GM18517 (cell line): ENCODE measurements around the gene RPH3AL.
"Not testable (repeated sequence)": the region's sequence is repeated elsewhere in the genome, so short reads cannot be mapped to it uniquely, and the experiment has no call there.

Experiments
- ATAC-seq: cut with Tn5 transposase; IDR thresholded peaks from one replicate; pipeline ENCODE4 v1.9.1; 2021; ENCODE audit warnings: mild to moderate bottlenecking, moderate library complexity; ENCODE audit not compliant: unreplicated experiment

RPH3AL gene

DNA sequence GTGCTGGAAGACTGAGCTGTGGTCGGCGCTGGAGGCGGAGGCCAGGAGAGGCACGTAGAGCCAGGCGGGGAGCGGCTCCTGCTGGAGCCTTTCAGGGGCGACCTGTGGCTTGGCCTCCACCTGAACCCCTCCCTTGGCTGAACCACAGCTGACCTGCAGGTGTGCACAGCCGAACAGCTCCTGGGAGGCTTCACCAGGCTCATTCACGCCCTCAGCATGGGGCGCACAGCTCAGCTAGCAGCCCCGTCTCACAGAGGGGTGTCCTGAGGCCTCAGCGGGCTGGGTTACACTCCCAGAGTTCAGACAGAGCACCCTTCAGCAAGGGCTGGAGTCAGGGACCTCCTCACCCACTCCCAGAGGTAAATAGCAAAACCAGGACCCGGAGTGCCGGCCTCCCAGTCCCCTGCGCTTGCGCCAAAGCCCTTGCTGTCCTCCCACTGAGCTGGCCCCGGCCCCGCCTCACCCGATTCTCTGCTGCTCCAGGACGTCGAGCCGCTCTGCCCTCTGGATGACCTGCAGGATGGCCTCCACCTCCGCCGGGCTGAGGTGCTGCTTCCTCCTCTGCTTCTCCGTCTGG is 31.7 kb downstream of the RPH3AL start:
- ATAC-seq = no peak

DNA sequence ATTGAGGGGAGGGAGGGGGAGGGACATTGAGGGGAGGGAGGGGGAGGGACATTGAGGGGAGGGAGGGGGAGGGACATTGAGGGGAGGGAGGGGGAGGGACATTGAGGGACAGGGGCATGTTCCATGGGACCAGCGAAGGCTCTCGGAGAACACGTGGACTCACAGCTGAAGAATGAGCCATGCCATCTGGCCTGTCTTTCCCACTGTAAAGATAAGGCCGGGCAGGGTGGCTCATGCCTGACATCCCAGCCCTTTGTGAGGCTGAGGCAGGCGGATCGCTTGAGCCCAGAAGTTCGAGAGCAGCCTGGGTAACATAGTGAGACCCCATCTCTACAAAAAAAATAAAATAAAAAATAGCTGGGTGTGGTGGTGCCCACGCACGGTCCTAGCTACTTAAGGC is 32.5 kb downstream of the RPH3AL start:
- no peak for ATAC-seq

DNA sequence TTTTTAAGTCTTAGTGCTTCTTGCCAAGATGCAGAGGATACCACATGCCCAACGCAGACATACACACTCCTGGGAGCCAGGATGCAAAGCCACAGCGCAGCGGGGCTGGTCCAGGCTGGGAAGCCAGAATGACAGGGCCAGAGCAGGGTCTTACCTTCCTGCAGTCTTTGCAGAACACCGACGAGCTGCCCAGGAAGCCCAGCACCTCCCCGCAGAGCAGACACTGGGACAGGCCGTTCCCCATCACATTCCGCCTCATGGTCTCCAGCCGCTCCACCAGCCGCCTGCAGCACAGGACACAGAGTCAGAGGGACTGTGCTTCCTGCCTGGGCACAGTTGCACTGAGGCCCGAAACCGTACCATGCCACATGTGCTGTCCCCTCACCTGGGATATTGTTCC is 33.3 kb downstream of the RPH3AL start:
- no peak for ATAC-seq

DNA sequence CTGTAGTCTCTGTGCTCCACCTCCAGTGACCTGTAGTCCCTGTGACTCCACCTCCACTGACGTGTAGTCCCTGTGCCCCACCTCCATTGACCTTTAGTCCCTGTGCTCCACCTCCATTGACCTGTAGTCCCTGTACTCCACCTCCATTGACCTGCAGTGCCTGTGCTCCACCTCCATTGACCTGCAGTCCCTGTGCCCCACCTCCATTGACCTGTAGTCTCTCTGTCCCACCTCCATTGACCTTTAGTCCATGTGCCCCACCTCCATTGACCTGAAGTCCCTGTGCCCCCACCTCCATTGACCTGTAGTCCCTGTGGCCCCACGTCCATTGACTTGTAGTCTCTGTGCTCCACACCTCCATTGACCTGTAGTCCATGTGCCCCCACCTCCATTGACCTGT is 35.5 kb downstream of the RPH3AL start:
- not testable (repeated sequence) for ATAC-seq

DNA sequence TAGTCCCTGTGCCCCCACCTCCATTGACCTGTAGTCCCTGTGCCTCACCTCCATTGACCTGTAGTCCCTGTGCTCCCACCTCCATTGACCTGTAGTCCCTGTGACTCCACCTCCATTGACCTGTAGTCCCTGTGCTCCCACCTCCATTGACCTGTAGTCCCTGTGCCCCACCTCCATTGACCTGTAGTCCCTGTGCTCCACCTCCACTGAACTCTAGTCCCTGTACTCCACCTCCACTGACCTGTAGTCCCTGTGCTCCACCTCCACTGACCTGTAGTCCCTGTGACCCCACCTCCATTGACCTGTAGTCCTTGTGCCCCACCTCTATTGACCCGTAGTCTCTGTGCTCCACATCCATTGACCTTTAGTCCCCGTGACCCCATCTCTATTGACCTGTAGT is 37.2 kb downstream of the RPH3AL start:
- not testable (repeated sequence) for ATAC-seq

DNA sequence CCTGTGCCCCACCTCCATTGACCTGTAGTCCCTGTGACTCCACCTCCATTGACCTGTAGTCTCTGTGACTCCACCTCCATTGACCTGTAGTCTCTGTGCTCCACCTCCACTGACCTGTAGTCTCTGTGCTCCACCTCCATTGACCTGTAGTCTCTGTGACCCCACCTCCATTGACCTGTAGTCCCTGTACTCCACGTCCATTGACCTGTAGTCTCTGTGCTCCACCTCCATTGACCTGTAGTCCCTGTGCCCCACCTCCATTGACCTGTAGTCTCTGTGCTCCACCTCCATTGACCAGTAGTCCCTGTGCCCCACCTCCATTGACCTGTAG is 38.0 kb downstream of the RPH3AL start:
- ATAC-seq = not testable (repeated sequence)

DNA sequence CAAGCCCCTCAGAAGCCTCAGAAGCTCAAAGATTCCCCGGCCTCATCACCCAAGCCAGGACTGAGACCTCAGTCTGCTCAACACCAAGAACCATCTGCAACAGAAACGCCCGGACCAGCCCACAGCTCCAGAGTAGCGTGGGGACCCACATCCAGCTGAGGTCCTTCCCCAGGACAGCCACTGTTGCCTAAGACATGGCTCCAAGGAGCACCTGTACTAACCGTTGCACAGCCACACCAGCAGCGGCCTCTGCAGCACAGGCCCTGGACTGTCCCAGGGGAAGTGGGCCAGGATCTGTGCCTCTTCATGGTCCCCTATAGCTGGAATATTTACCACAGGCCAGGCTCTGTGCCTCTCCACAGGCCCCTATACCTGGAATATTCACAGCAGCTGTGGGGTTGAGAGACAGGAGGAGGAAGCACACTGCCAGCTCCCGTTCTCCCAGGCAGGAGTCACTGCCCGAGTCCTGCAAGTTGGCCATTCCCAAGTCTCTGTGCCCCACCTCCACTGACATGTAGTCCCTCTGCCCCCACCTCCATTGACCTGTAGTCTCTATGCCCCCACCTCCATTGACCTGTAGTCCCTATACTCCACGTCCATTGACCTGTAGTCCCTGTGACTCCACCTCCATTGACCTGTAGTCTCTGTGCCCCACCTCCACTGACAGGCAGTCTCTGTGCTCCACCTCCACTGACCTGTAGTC is 38.5 kb downstream of the RPH3AL start:
- no peak for ATAC-seq

DNA sequence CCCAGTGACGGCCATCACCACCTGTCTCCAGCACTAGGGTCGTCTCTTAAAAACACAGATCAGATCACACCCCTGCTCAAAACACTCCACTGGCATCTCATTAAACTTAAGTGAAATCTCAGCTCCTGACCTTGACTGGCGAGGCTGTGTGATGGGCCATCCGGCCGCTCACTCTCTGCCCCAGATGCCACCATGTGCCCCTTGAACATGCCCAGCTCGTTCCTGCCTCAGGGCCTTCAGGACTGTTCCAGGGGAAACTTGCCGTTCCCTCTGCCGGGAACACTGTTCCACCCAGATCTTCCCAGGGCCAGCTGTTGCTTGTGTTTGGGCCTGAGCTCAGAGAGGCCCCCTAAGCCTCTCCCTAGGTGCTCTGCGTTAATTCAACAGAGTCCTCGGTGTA is 39.4 kb downstream of the RPH3AL start:
- no peak for ATAC-seq

DNA sequence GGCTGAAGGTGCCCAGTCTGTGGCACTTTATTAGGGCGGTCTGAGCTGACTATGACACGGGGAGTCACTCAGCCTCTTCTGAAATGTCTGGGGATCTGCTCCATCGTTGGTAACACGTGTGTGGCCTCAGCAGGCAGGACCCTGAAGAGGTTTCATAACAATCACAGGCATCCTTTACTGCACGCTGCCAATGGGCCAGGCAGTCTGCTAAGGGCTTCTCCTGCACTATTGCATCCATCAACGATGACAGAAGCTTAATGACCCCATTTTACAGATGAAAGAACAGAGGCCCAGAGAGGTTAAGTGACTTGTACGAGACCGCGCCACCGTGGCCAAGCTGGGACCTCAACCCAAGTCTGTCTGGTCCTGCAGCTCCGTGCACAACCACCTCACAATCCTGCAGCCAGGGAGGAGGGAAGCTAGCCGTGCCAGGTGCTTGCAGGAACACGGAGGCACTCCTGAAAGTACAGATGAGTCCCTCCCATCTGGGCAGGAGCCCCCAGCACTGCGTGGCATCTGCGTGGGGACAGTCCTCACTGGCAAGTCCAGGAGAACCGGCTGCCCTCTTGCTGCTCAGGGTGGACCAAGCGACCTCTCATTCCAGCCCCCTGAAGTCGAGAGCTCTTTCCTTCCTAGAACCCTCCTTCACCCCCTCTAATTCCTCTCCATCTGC is 40.0 kb downstream of the RPH3AL start:
- ATAC-seq = no peak

DNA sequence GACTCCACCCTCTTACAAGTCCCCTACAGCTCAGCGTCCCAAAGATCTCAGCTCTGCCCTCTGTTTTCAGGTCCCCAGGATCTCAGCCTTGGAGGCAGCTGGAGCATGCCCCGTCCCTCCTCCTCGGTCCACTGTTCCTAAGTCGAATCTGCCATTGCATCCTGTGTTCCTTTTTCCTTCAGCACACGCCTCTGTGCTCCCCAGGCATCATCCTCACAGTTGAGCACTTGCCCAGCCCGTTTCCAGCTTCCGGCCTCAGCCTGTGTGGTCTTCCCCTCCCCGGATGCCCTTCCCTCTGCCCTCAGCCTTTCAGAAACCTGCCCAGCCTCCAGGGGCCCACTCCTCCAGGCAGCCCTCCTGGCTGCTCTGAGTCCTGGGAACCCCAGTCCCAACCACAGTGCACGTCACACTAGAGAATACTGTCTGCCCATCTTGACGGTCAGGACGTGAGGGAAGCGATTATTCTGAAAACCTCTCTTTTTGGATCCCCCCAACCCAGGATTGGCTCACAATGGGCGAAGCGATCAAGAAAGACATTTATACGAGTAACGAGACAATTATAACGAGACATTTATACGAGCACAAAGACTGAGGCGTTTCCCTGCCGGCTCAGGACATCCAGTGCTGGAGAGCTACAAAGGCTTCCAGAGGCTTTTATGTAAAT is 41.4 kb downstream of the RPH3AL start:
- no peak for ATAC-seq

DNA sequence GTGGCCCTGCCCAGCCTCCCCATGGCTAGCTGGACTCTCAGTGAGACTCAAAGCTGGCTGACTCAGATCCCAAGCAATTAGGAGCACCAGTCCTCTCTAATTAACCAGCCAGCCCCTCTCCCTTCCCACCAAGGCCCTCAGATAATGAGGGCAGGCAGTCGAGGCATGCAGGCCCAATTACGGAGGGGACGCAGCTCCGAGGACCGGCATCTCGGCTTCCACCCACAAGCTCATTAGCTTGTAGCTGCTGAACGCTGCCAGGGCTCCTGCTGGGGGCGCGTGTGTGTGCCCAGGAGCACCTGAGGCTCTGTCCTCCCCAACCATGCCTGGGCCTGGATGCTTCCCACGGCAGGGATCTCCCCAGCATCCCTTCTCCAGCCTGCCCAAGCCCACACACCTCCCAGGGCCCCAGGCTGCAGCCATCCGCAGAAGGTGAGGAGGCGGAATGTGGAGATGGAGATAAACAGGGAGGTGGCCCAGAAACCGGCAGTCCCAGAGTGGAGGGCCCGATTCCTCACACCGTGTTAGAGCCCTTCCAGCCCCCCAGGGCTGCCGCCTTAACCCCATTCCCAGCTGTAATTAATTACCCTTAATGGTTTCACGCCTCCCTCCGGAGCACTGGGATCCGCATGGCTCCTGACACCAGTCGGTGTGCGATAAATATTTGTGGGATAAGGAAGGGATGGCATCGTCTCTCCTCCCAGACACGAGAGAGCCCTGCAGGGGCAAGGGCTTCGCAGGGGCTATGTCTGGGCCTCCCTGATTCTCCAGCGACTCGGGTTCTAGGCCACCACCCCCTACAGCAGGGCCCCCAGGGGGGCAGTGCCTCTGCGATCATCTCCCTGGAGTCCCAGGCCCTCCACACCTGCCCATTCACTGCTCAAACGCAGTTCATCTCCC is 42.2 kb downstream of the RPH3AL start:
- no peak for ATAC-seq

DNA sequence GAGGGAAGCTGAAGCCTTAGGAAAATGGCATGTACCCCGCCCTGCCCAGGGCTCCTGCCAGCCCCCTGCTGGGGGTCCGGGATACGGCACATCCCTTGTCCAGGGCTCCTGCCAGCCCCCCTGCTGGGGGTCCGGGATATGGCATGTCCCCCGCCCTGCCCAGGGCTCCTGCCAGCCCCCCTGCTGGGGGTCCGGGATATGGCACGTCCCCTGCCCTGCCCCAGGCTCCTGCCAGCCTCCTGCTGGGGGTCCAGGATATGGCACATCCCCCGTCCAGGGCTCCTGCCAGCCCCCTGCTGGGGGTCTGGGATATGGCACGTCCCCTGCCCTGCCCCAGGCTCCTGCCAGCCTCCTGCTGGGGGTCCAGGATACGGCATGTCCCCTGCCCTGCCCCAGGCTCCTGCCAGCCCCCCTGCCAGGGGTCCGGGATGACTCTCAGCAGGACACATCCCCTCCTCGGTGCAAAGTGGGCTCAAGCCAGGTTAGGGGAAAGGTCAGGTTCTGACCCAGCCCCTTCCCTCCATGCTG is 43.2 kb downstream of the RPH3AL start:
- no peak for ATAC-seq

DNA sequence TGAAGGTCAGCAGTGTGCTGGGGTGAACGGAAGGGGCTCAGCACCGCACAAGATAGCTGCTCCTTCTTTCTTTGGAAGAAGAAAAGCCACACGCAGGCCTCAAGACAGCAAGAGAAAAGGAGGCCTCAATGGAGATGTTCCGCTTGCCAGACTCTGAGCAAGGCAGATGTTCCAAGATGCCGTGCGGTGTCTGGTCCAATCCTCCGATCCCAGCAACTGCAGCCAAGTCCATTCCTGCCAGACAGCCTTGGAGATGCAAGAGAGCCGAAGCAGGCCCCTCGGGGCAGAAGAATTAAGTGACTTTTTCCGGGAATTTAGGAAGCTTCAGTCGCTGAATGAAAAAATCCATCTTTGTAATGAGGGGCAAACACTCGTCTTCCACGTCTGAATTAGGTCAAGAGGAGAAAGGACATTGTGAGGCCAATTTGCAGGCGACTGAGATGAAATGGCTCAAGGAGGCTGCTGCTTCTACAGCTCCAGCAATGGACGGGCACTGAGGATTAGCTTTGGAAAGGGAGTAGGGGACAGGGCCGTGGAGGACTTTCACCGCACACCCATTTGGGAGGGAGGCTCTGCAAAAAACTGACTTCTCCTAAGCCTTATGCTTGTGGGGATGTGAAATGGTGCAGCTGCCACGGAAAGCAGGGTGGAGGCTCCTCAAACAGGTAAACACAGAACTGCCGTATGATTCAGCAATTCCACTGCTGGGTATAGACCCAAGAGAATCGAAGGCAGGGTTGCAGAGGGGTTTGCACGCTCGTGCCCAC is 44.7 kb downstream of the RPH3AL start:
- ATAC-seq = no peak

DNA sequence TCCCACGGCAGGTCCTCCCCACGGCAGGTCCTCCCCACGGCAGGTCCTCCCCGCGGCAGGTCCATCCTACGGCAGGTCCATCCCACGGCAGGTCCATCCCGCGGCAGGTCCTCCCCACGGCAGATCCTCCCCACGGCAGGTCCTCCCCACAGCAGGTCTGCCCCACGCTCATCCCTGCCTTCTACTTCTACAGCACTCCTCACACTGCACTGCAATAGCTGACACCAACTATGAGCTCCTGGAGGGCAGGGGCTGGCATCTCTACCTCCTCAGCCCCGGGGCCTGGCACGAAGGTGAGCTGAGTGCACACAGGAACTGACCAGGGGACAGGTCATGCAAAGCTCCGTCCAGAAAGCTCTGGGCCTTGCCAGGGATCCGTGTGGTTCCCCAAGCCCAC is 45.3 kb downstream of the RPH3AL start:
- ATAC-seq = no peak

DNA sequence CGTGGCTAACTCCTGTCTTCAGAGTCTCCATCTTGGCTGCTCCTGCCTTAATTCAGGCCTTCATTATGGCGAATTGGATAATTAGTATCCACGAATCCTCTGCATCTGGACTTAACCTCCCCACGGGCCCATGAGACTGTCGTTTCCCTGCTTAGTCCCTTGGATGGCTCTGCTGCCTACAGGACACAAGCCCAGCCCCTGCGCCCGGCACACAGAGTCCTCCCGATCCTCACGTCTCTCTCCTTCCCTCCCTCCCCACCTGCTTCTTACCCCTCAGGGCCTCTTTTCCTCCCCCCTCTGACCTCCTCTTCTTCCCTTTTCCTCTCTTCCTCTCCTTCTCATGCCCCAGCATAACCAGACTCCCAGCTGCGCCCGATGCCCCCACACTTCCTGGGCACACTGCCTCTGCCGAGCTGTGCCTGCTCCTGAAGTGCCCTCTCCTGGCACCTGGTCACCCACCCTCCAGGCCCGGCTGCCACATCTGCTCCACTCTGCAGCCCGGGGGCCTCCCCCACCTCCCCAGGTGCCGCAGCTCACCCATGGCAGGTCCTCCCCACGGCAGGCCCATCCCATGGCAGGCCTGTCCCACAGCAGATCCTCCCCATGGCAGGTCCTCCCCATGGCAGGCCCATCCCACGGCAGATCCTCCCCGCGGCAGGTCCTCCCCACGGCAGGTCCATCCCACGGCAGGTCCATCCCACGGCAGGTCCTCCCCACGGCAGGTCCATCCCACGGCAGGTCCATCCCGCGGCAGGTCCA is 45.9 kb downstream of the RPH3AL start:
- no peak for ATAC-seq

DNA sequence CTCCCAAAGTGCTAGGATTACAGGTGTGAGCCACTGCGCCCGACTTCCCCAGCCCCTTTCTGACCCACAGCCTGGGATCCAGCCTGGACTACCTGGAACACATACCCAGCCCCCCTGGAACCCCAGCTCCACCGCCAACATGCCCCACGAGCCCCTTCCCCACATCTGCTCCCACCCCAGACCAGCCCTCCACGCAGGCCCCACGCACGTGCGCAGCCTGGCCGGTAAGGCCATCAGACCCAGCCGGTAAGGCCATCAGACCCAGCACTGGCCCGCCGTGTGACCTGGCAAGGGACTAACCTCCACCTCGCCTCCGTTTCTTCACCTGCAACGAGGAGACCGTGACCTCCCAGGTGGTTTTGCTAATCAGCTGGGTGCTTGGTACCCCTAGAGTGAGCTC is 46.5 kb downstream of the RPH3AL start:
- ATAC-seq = no peak

DNA sequence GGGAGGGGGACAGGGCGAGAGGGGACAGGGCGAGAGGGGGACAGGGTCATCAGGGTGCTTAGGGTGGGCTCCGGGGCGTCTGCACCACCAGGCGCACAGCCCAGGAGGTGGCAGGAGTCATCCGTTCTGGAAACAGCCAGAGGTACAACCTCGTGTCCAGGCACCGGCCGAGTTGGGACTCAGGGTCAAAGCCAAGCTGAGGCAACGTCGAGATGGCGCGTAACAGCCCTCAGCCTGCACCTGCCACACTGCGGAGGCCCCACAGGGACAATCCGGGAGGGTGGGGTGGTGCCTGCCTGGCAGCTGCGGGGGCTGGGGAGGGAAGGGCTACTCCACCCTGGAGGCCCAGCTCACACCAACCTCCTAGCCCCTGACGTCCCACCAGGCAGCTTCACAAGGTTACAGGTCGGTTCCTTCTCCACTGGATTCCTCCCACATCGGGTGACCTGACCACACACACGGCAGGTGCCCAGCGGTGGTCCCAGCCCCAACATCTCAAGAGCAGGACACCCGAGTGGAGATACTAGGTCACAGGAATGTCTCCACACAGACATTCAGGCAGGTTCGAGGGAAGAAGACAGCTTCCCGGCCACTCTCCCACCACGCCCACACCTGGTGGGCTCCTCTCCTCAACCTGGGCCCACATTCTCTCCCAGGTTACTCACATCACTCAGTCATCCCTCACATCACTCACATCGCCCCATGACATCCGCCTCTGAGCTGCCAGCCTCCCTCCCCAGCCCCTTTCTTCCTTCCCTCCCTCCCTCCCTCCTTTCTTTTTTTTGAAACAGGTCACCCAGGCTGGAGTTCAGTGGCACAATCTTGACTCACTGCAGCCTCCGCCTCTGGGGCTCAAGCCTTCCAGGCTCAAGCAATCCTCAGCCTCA is 47.3 kb downstream of the RPH3AL start:
- no peak for ATAC-seq

DNA sequence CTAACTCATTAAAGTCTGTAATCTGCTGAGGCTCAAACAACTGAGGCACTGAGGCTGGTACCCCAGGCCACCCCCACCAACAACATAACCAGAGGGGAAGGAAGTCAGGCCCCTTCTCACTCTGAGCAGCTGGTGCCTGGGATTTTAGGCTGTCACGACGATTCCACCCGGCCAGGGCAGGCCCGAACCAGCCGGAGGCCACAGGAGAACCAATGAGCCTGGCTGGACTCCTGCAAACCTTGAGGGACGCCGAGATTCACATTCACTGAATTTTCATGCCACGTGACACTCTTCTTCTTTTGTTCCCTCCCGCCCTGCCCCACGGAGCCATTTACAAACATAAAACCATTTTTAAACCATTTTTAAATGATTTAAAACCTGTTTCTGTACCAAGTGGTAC is 48.1 kb downstream of the RPH3AL start:
- no peak for ATAC-seq
